WTC11 (cell line): ENCODE results near the gene CMKLR1.

Source experiments
- CBFB ChIP-seq: sonication (generic); formaldehyde crosslinking; IDR thresholded peaks from 2 replicates; pipeline ENCODE4 v1.8.1; 2022; ENCODE audit warnings: mild to moderate bottlenecking, low read depth, missing genetic modification reagents
- OVOL2 ChIP-seq: fragments of 250-450 bp; sonication (Bioruptor Pico); IDR thresholded peaks from 2 replicates; pipeline ENCODE4 v1.9.0; 2021; ENCODE audit warnings: mild to moderate bottlenecking, borderline replicate concordance
- RELA ChIP-seq: sonication (generic); formaldehyde crosslinking; IDR thresholded peaks from 2 replicates; pipeline ENCODE4 v1.8.1; 2022; ENCODE audit warnings: missing genetic modification reagents, mild to moderate bottlenecking, borderline replicate concordance
- TF ChIP-seq, protein P1 (sequence below): sonication (generic); formaldehyde crosslinking; IDR thresholded peaks from 2 replicates; pipeline ENCODE4 v1.8.1; 2023; ENCODE audit warnings: mild to moderate bottlenecking, moderate library complexity, missing genetic modification reagents
- TF ChIP-seq, protein P2 (sequence below): sonication (generic); formaldehyde crosslinking; IDR thresholded peaks from 2 replicates; pipeline ENCODE4 v1.8.1; 2022; ENCODE audit warnings: low read depth, mild to moderate bottlenecking, moderate library complexity, missing genetic modification reagents, borderline replicate concordance
- TF ChIP-seq, protein P3 (sequence below): fragments of 200-600 bp; IDR thresholded peaks from 2 replicates; pipeline ENCODE4 v1.8.0; 2022; ENCODE audit warnings: antibody characterized with exemption
- TF ChIP-seq, protein P4 (sequence below): fragments of 250-450 bp; sonication (Bioruptor Pico); IDR thresholded peaks from 2 replicates; pipeline ENCODE4 v1.9.0; 2021; ENCODE audit warnings: moderate library complexity, mild to moderate bottlenecking, inconsistent platforms, borderline replicate concordance

DNA sequence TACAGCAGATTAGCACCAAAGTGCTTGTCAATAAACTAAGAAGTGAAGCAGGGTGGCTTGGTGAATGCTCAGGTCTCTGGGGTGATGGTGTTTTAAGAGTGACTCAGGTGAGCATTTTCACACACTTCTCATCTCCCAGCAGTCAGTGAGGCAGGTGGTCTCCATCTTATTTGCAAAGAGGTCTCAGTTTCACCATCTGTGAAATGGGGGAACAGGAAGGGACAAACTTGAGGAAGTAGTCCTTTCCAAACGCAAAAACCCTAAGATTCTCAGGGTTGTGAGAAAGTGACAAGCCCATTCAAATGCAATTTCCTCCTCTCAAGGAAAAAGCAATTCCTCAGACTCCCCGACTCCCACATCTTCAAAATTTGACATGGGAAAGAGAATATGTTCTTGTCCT lies 54.1 kb downstream of the CMKLR1 start:
- TF ChIP-seq, protein P1, sequence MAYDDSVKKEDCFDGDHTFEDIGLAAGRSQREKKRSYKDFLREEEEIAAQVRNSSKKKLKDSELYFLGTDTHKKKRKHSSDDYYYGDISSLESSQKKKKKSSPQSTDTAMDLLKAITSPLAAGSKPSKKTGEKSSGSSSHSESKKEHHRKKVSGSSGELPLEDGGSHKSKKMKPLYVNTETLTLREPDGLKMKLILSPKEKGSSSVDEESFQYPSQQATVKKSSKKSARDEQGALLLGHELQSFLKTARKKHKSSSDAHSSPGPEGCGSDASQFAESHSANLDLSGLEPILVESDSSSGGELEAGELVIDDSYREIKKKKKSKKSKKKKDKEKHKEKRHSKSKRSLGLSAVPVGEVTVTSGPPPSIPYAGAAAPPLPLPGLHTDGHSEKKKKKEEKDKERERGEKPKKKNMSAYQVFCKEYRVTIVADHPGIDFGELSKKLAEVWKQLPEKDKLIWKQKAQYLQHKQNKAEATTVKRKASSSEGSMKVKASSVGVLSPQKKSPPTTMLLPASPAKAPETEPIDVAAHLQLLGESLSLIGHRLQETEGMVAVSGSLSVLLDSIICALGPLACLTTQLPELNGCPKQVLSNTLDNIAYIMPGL (CRISPR knock-in tag) = no peak
- TF ChIP-seq OVOL2 (CRISPR knock-in tag) = no peak
- TF ChIP-seq CBFB (CRISPR knock-in tag) = no peak
- TF ChIP-seq, protein P2, sequence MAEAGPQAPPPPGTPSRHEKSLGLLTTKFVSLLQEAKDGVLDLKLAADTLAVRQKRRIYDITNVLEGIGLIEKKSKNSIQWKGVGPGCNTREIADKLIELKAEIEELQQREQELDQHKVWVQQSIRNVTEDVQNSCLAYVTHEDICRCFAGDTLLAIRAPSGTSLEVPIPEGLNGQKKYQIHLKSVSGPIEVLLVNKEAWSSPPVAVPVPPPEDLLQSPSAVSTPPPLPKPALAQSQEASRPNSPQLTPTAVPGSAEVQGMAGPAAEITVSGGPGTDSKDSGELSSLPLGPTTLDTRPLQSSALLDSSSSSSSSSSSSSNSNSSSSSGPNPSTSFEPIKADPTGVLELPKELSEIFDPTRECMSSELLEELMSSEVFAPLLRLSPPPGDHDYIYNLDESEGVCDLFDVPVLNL (CRISPR knock-in tag) = no peak
- TF ChIP-seq, protein P3, sequence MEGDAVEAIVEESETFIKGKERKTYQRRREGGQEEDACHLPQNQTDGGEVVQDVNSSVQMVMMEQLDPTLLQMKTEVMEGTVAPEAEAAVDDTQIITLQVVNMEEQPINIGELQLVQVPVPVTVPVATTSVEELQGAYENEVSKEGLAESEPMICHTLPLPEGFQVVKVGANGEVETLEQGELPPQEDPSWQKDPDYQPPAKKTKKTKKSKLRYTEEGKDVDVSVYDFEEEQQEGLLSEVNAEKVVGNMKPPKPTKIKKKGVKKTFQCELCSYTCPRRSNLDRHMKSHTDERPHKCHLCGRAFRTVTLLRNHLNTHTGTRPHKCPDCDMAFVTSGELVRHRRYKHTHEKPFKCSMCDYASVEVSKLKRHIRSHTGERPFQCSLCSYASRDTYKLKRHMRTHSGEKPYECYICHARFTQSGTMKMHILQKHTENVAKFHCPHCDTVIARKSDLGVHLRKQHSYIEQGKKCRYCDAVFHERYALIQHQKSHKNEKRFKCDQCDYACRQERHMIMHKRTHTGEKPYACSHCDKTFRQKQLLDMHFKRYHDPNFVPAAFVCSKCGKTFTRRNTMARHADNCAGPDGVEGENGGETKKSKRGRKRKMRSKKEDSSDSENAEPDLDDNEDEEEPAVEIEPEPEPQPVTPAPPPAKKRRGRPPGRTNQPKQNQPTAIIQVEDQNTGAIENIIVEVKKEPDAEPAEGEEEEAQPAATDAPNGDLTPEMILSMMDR = no peak
- no peak for TF ChIP-seq RELA (CRISPR knock-in tag)
- TF ChIP-seq, protein P4, sequence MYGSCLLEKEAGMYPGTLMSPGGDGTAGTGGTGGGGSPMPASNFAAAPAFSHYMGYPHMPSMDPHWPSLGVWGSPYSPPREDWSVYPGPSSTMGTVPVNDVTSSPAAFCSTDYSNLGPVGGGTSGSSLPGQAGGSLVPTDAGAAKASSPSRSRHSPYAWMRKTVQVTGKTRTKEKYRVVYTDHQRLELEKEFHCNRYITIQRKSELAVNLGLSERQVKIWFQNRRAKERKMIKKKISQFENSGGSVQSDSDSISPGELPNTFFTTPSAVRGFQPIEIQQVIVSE (CRISPR knock-in tag) = no peak
